GM13976 (cell line): ENCODE data around the gene LAMA5.

Source experiments
- DNase-seq: peaks from one replicate; pipeline ENCODE4 v3.0.0; 2012; ENCODE audit warnings: low spot score
- in situ Hi-C: fragments of 300-500 bp; cut with MboI; formaldehyde crosslinking; loops from one replicate; pipeline ENCODE4 v1.12.0; 2022; ENCODE audit warnings: low sequenced_read_pairs, mixed read lengths, inconsistent platforms; ENCODE audit not compliant: unreplicated experiment
- TF ChIP-seq, protein P1 (sequence below): IDR thresholded peaks from 2 replicates; pipeline ENCODE4 v1.5.1; 2012; ENCODE audit warnings: borderline replicate concordance, mild to moderate bottlenecking; ENCODE audit not compliant: insufficient read depth; ENCODE audit errors: extremely low read depth, missing control alignments, control extremely low read depth

Gene LAMA5

DNA sequence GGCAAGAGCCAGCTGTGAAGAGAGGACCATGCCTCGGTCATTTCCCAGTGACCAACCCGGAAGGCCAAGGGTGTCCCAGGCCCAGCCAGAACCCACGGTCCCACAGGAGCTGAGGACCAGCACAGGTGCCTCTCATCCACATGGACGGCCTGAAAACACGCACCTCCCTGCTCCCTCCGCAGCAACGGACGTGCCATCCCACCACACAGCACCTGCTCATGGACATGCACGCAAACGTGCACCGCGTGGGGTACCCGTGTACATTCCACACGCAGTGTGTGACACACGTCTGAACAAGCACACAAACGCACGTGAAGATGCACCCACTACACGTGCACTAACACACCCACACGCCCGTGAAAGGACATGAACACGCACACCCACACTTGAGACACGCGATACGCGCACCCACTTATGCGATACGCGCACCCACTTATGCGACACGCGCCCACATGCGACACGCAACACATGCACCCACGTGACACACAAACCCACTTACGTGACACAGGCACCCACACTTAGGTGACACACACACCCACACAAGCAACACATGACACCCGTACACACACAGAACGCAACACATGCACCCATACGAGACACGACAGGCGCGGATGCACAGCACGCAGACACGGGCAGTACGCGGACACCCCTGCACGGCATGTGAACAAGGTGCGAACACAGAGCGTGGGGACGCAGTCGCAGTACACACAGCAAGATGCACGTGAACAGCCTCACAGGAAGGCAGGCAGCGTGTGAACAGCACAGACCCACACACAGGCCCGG lies 30.1 kb downstream of the LAMA5 start:
- in situ Hi-C loops, result no loop called here
- DNase-seq, result no peak
- TF ChIP-seq, protein P1, sequence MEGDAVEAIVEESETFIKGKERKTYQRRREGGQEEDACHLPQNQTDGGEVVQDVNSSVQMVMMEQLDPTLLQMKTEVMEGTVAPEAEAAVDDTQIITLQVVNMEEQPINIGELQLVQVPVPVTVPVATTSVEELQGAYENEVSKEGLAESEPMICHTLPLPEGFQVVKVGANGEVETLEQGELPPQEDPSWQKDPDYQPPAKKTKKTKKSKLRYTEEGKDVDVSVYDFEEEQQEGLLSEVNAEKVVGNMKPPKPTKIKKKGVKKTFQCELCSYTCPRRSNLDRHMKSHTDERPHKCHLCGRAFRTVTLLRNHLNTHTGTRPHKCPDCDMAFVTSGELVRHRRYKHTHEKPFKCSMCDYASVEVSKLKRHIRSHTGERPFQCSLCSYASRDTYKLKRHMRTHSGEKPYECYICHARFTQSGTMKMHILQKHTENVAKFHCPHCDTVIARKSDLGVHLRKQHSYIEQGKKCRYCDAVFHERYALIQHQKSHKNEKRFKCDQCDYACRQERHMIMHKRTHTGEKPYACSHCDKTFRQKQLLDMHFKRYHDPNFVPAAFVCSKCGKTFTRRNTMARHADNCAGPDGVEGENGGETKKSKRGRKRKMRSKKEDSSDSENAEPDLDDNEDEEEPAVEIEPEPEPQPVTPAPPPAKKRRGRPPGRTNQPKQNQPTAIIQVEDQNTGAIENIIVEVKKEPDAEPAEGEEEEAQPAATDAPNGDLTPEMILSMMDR, result no peak

DNA sequence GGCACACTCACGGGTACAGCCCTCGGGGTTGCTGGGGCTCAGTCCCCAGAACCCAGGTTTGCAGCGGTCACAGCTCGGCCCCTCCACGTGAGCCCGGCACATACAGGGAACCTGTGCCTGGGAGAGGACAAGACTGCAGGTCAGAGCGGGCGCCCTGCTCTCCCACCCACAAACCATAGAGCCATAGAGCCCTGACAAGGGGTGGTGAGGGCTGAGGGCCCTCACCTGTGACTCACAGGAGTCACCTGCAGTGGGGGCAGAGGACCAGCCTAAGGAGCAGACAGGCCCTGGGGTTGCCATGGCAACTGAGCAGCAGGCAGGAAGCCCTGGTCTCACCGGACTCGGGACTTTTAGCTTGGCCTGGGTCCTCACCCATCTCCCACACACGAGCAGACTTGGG lies 30.8 kb downstream of the LAMA5 start:
- no peak for DNase-seq
- in situ Hi-C loops, result no loop called here

DNA sequence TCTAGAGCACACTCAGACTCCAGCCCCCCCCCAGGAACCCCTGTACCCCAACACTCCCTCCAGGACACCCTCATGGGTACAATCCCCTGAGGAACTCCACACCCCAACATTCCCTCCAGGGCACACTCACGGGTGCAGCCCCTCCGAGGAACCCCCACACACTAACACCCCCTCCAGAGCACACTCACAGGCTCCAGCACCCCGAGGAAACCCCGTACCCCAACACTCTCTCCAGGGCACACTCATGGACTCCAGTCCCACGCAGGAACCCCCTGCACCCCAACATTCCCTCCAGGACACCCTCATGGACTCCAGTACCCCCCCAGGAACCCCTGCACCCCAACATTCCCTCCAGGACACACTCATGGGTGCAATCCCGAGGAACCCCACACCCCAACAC lies 31.6 kb downstream of the LAMA5 start:
- DNase-seq, result no peak
- TF ChIP-seq, protein P1, result no peak
- in situ Hi-C loops, result no loop called here

More for the DNA sequence above, 30.8 kb downstream of the LAMA5 start:
- TF ChIP-seq, protein P1, result no peak

DNA sequence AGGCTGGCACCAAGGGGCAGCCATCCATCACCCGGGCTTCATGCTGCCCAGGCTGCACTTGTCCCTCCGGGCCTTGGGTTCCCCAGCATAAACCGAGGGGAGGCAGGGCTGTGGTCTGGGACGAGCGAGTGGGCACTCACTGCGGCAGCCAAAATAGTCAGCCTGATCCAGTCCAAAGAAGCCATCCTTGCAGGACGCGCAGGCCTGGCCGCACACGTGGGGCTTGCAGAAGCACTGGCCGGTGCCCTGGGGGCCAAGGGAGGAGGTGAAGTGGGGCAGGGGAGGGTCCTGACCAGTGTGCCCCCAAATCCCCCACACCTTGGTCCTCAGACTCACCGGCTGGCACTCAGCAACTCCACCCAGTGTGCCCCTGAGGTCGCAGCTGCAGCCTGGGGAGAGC lies 32.2 kb downstream of the LAMA5 start:
- DNase-seq, result no peak
- TF ChIP-seq, protein P1, result no peak
- in situ Hi-C loops, result no loop called here

DNA sequence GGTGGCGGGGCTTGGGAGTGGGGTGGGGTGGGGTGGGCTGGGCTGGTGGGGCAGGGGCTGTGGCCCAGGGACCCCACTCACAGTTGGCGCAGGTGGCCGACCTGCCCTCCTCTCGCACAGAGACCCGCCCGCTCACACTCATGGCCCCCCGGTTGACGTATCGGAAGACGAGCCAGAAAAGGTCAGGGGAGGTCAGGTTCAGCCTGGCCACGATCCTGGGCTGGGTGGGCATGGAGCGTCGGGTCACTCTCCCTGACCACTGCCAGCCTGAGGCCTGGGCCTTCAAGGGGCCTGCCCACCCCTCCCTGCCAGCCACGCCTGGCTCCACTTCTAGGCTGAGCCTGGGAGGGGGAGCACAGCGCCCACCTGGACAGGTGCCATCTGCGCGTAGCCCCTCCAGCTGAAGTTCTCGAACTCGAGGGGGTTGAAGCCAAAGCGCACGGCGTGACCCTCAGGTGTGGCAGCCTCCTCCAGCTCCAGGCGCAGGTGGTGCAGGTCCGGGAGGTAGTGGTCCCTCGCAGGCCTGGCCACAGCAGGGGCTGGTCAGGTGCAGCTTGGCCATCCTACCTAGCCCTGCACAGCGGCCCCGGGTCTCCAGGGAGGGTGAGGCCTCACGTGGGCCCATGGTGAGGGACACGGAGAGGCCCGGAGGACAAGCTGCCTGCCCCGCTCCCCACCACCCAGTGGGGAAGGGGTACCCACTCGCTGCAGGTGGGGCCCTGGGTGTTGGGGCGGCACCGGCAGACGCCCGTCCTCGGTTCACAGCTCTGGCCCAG lies 33.1 kb downstream of the LAMA5 start:
- TF ChIP-seq, protein P1, result no peak
- DNase-seq, result no peak
- in situ Hi-C loops, result no loop called here

DNA sequence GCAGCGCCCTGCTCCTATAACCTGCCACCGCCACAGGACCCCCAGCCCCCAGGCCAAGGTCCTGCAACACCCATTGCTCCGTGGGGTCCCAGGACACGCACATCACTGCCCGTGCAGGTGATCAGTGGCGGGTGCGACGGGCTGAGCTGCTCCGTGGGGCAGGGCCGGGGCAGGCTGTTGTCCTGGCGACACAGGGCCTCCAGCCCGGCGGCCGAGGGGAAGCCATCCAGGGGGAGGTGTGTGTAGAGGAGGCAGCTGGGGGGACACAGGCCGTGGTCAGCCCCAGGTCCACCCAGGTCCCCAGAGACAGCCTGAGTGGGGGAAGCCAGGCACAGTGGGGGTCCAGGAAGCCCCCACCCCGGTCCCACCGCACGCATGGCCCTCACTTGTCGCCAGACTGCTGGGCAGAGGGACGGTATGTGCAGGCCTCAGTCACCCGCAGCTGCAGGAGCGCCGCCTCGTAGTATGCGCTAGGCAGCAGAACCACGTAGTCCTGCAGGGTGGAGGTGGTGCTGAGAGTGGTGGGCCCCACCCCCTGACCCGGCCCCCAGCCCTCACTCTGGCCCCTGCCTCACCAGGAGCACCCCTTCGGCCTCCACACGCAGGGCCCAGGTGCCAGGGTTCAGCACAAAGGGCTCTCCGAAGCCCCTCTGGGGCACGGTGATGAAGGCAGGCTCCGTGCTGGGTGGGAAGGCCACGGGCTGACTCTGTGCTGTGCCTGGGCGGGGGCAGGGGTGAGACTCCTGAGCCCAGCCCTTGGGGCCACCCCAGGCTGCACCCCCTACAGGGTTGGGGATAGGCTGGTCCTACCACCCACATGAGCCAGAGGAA lies 33.9 kb downstream of the LAMA5 start:
- TF ChIP-seq, protein P1, result no peak
- in situ Hi-C loops, result no loop called here
- no peak for DNase-seq
